HG03565 (cell line): Measurements from ENCODE around the gene MYOM3.

Experiments used
- ATAC-seq: cut with Tn5 transposase; IDR thresholded peaks from one replicate; pipeline ENCODE4 v1.9.1; 2021; ENCODE audit warnings: mild to moderate bottlenecking, moderate library complexity; ENCODE audit not compliant: unreplicated experiment

Gene MYOM3

DNA sequence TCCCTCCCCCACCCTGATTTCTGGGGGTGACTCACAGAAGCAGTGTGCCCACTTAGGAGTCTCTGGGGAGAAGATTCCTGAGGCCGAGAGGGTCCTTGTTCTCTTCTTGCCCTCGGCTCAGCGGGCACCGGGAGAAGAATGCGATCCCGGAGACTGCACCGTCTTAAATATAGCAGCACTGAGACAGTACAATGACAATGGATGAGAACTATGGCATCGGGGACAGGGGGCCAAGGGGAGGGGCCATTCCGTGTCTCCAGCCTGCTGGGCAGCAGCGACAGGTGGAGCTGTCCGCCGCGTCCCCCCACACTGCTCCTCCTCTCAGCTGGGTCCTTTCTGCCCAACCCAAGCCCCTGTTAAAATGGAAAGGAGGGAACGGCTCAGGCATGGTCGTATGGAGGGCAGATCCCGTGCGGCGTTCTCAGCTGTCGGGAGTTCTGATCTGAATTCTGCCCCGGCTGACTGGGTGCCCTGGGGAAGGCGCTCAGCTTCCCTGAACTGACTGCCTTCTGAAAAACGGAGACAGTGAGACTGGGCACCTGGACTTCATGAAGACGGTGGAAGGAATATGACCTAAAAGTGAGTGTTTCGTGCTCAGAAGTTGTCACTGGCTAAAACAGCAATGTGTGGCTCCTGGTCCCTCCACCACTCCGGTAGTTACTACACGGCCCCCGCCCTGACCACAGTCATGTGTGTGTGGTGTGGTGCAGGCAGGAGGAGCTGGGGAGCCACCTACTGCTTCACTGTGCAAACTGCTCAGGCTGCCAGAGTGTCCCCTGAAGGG is at the start of gene MYOM3:
TSS of gene MYOM3 (minus strand) at position 140 of the 784 bp plus-strand sequence. CDS start 3,499 bp downstream, outside the sequence.
- no peak for ATAC-seq

- no peak for ATAC-seq
Measured at GRCh38 chr1:24161270-24161669, 49.3 kb upstream of the MYOM3 start.

- no peak for ATAC-seq
Measured at GRCh38 chr1:24159366-24159765, 47.4 kb upstream of the MYOM3 start.

DNA sequence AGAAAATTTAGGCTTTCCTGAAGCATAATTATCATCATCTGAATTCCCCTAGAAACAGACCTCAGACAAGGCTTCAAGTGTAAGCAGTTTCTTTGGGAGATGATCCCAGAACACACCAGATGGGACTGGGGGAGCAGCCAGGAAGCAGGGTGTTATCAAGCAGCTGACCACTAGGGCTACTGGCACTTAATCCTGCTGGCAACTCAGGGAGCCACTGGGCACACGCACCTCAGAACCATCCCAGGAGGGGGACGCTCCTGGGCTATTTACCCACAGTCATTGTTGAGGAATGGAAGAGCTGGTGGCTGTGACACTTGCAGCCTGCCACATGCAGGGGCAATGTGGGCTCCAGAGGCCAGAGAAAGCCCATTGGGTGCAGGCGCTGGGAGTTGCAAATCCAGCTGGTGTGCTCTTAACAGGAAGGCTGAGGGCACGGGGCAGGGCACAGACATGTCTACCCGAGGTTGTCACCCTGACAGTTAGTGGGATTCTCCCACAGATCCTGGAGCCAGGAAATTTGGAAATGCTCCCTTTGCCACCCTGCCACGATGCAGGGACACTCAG is 46.1 kb upstream of the MYOM3 start:
- no peak for ATAC-seq

- no peak for ATAC-seq
Measured at GRCh38 chr1:24156542-24157260, 44.8 kb upstream of the MYOM3 start.

- no peak for ATAC-seq
Measured at GRCh38 chr1:24155011-24155782, 43.3 kb upstream of the MYOM3 start.

- ATAC-seq = no peak
Measured at GRCh38 chr1:24154215-24154614, 42.3 kb upstream of the MYOM3 start.

- ATAC-seq = no peak
Measured at GRCh38 chr1:24152631-24153494, 40.9 kb upstream of the MYOM3 start.

- ATAC-seq = no peak
Measured at GRCh38 chr1:24151175-24151533, 39.2 kb upstream of the MYOM3 start.

DNA sequence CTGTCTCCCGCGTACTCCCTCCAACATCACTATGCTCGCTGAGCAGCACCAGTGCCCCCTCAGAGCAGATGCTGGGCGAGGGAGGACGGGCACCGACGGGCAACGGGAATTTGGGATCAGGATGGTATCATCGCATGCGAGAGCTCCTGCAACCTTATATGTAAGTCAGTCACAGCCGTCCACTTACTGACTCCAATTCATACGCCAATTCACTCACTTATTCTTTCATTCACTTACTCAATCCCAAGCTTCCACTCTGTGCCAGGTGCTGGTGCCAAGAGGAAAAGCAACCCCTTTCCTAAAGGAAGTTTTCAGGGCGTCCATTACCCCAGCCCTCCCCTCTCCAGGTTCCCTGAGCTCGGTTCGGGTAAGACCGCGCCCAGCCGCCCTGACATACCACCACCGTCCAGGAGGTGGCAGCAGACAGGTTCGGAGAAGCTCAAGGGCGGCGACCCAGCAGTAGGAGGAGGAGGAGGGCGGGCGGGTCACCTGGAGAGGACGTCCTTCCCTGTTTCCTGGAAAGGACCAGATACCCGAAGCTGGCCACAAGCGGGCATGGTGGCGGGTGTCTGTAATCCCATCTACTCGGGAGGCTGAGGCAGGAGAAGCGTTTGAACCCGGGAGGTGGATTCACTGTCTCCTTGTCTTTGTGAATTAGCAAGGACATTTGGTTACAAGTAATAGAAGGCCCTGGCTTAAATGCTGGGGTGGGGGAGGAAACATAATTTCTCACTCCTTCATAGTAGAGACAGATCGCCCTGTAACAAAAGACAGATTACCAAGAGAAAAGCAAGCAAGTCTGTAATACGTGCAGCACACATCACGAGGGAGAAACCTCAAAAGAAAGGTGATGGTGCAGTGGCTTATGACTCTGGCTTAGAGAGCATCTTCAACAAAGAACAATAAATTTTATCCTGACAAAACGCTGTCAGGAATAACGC is 38.6 kb upstream of the MYOM3 start:
- peak; percentile 51 for ATAC-seq

DNA sequence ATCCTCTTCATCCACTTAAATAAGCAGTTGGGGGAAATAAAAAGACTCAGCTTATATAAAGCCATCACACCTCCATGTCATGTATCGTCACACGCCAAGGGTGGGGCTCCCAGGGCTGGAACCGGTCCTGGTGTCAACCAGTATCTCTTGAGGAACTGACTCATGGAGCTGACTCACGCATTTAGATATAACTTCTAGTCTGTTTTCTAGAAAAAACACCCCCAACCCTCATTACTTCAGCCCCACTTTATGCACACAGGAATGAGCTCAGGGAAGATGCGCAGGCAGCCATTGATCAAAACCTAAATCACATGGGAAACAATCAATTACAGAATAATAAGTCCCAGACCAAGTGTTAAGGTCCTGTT is 37.9 kb upstream of the MYOM3 start:
- ATAC-seq = no peak

- no peak for ATAC-seq
Measured at GRCh38 chr1:24147816-24148215, 35.9 kb upstream of the MYOM3 start.

DNA sequence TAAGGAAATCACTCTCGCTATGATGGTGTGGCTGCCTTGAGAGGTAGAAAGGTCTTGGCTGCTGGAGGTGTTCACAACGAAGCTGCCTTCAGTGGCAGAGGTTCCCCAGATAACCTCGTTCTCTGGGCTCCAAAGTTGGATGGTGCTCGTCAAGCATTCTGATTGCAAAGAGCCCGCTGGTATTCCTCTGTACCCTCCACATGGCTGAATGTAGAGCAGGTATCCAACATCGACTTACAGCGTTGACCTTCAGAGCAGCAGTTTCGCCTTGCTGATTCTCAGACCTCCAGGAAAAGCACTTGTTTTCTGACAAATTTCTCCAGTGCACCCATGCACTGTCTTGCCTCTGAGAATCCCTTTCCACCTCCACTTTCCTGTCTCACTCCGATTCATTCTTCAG is 35.3 kb upstream of the MYOM3 start:
- no peak for ATAC-seq

GRCh38 chr1:24142546-24143534 is 30.9 kb upstream of the MYOM3 start, which contains the start of gene IL22RA1:
TSS of gene IL22RA1 (minus strand) at chr1:24143140. CDS start at chr1:24143082, 58 bp downstream.
- no peak for ATAC-seq

DNA sequence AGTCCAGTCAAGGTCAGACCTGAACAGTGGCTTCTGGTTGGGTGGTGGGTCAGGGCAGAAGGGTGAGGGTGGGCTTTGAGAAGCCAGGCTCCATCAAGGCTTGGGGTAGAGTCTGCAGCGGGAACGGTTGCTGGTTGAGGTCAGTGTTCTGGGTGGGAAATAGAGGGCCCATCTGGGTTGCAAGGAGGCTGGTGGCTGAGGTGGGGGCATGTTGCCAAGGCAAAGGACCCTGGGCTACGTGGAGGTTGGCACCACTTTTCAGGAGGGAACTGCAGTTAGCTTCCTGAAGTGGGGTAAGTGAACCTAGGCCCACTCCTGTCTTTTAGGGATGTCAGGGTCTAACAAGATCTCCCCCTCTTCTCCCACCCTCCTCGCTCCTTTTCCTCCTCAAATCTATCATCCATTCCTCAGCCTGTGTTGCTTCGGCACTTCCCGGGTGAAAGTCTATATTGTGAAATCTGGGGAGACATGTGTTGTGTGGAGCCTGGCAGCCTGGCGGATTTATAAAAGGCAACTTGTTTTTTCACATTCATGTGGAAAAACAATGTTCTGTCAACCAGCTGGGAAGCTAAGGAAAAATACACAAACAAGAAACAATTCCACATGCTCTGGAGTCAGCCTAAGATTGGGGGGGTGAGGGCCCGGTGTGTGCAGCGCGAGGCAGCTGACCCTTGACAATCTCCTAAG is 29.5 kb upstream of the MYOM3 start:
- ATAC-seq = no peak

DNA sequence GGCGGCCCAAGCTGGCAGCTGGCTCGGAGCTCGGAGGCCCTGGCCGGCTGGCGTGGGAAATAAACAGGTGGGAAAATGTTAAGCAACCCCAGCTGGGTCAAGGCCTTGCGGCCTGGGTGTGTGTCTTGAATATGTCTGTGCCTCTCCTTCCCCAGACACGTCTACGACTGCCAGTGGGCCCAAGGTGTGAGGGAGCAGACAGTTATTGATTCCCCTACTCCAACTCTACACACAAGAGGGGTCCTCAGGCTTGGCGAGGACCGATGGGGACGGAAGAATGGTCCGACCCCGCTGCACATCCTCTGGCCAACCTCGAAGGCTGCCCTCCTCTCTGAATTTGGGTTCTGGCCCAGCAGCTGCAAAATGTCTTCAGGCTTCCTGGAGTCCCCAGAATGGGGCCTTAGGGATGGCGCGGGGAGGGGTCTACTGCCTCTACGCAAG is 28.8 kb upstream of the MYOM3 start:
- no peak for ATAC-seq

GRCh38 chr1:24139841-24140425 is 28.0 kb upstream of the MYOM3 start:
- ATAC-seq = no peak
